NK-92 treated with Interleukin-12 subunit alpha and Interleukin-12 subunit beta, amount 100 ng/mL, for 24 hours (cell line): ENCODE results near the gene UBASH3B.
"Not testable (repeated sequence)": the region's sequence is repeated elsewhere in the genome, so short reads cannot be mapped to it uniquely, and the experiment has no call there.

ENCODE experiments used
- DNase-seq: peaks from one replicate; lab custom pipeline; 2025; lab: John Stamatoyannopoulos, UW

Gene UBASH3B

DNA sequence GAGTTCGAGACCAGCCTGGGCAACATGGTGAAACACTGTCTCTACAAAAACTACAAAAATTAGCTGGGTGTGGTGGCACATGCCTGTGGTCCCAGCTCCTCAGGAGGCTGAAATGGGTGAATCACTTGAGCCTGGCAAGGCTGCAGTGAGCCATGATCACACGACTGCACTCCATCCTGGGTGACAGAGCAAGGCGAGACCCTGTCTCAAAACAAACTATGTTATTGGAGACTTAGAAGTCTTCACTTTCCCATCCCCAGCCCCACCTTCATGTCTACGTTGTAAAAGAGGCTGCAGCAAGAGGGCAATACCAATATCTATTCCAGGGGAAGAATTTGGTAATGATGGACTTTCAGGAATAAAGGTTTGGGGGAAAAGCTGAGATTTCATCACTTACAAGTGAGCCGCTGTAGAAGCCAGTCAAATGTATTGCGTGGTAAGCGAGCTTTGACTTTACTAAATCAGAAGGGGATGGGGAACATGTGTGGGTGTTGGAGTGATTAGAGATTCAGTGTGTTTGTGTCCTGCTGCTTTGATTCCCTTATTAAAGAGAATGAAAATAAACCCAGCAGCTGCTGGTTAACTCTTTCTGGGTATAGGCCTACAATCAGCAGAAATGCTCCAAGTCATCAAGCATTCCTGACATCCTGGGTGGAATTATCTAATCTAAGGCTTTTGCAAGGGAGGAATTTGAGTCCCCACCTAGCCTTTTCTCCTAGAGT lies 53.7 kb downstream of the UBASH3B start:
- no peak for DNase-seq

DNA sequence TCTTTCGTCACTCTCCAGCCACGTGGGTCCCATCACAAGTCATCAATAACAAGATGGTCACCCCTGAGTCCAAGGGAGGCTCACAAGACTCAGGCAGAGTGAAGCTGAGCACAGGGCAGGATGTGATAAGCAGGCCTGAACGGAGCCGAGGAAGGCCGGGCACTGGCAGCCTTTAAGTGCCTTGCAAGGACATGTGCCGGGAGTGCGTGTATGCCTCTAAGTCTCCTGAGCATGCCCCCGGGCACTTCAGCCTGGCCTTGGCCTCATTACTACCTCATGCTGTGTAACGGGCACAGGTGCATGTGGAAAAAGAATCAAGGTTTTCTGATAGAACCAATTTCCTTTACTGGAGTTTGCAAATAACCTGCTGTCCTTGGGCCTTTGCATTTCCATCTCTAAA lies 55.8 kb downstream of the UBASH3B start:
- no peak for DNase-seq

- no peak for DNase-seq
Measured at GRCh38 chr11:122711831-122712381, 56.4 kb downstream of the UBASH3B start.

DNA sequence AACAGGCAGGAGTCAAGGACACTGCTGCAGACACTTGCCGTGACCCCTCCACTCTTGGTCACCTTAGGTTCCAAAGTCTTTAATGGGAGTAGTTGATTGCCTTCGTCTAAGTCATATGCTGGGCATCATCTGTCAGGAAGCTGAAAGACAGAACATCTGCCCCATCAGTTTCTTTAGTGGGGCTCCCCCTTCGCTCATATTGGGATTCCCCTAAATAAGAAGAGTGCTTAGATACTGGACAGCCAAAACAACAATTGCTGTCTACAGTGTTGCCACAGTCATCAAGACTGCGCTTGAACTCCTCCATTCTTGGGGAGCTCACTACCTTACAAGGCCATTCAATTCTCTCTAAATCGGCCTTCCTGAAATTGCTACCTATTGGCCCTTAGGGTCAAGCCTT lies 58.5 kb downstream of the UBASH3B start:
- DNase-seq = no peak

GRCh38 chr11:122714484-122714883 lies 59.0 kb downstream of the UBASH3B start:
- no peak for DNase-seq

DNA sequence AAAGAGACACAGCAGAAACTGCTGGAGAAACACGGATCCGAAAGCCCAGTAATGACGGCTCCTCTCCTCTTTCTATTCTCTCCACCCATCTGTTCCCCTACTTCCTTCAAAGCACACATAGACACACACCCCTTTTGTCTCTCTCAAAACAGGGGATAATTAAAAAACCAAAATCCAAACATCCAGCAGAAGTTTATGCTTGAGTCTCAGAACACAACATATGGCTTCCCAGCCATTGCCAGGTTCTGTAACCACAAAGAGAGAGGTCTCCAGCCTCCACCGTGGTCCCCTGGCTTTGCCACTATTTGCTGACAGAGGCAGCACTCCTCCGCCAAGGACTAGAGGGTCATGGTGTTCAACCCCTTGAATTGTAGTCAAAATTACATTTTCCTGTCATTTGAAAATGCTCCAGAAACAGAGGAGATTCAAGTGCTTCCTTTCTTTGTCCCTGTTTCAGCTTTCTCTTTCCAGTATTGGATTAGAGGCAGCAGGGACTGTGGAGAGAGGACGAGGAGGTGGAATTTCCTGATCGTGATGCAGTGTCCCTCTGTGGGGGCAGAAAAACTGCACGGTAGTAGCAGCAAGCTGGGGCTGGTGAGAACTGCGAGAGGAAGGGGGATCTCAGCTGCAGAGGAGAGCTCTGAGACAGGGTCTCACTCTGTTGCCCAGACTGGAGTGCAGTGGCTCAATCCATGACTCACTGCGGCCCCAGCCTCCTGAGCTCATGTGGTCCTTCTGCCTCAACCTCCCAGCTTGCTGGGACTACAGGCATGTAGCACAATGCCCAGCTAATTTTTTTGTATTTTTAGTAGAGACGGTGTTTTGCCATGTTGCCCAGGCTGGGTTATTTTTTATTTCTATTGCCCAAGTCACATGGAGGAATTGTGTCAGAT lies 60.3 kb downstream of the UBASH3B start:
- no peak for DNase-seq

GRCh38 chr11:122717264-122717867 lies 61.8 kb downstream of the UBASH3B start:
- DNase-seq = no peak

DNA sequence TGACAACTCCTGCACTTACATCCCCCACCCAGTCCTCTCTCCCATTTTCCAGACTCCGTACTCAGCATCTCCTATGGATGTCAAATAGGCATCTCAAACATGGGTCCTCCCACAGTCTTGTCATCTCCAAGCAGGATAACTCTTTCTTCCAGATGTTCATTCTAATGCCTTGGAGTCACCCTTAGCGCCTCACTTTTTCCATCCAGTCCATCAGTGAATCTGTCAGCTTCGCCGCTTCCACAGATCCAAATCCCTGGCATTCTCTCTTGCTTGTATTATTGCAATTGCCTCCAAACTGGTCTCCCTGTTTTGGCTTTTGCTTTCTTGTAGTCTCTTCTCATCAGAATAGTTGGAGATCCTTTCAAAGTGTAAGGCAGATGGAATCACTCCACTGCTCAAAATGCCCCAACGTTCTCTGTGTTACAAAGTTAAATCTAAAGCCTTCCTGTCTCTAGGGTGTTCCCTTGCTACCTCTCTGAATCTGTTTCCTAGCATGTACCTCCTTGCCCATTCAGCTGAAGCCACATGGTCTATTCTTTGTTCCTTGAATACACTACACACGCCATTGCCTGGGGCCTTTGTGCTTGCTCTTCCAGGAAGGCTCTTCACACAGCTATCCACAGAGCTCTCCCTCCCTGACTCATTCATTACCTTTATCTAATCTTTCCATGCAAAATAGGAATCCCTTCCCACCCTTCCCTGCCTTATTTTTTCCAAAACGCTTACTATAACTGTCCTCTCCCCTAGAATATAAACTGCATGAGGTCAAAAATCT lies 64.8 kb downstream of the UBASH3B start:
- DNase-seq = no peak

GRCh38 chr11:122721201-122721963 lies 65.9 kb downstream of the UBASH3B start:
- DNase-seq = no peak

DNA sequence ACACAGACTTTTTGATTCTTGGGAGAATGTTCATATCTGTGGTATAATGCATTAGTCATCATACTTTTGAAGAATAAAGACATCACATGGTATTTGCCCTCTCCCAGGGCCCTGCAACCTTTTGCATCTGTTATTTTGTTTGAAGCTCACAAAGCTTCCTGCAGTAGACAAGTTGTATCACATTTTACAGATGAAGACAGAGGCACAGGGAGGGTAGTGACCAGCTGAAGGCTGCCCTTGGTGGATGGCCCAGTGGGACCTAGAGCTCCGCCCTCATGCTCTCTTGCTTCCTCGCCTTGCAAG lies 66.4 kb downstream of the UBASH3B start:
- no peak for DNase-seq

- DNase-seq = no peak
Measured at GRCh38 chr11:122723106-122723505, 67.6 kb downstream of the UBASH3B start.

GRCh38 chr11:122723576-122723975 lies 68.1 kb downstream of the UBASH3B start:
- no peak for DNase-seq

DNA sequence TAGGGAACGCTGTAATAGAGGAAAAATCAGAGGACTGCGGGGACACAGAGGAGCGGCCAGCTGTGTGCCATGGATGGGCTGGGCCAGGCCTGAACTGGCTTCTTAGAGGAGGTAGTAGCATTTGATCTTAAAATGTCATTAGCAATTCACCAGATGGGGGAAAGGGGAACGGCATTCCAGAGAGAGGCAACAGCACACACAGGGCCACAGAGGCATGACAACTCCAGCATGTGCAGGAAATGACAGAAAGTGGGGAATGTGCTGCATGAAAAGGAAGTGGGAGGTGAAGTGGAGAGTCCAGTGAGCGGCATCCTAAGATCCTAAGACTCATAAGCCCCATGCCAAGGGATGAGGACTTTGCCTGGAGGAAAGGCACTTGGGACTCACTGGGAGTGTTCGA lies 69.0 kb downstream of the UBASH3B start:
- DNase-seq = no peak

GRCh38 chr11:122726028-122726427 lies 70.5 kb downstream of the UBASH3B start:
- no peak for DNase-seq

GRCh38 chr11:122727101-122727929 lies 71.8 kb downstream of the UBASH3B start:
- no peak for DNase-seq

- DNase-seq = no peak
Measured at GRCh38 chr11:122728561-122728960, 73.0 kb downstream of the UBASH3B start.

DNA sequence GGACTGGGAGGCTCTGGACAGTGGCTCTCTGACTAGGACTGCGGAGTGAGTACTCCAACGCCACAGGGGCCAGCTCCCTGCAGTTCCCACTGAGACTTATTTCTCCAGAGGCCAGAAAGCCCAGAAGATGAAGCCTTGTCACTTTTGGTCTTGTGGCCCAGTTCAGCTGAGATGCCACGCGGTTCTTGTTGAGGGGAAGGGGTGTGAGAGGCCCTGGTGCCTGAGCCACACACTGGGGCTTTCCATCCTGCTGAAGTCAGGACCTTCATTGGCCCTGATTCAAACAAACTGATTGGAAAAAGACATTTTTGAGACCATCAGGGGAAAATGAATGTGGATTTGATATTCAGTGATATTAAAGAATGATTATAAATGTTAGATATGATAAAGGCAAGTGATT lies 73.6 kb downstream of the UBASH3B start:
- DNase-seq = no peak

GRCh38 chr11:122730694-122731093 lies 75.2 kb downstream of the UBASH3B start:
- not testable (repeated sequence) for DNase-seq

DNA sequence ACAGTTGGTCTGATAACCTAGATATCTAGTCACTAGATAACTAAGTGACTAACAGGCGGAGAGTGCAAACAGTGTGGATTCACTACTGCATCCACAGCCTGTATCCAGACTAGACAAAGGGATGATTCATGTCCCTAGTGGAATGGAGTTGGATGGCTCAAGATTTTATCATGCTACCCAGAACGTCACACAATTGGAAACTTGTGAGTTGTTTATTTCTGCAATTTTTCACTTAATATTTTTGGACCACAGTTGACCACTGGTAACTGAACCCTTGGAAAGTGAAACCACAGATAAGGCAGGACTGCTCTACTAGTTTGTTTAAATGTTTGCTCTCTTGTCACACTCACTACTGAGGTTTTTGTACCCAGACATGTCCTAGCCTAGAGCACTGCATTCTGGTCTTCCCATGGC lies 76.0 kb downstream of the UBASH3B start:
- no peak for DNase-seq
